Measurements from ENCODE around the gene MAGEA9B. TPM values are rescaled to one million over a fixed set of nuclear protein-coding genes. Genes with fewer than 3 reads are reported as not detected.

Gene MAGEA9B
- not detected in 2 replicates for total RNA-seq

GRCh38 chrX:149587359-149587758 lies at the start of gene MAGEA9B:
Gene MAGEA9B, minus strand, starts transcription at chrX:149587459. Its CDS starts 4,280 bp downstream, at chrX:149583179.

GRCh38 chrX:149631234-149632165 lies 44.2 kb upstream of the MAGEA9B start, which contains the start of gene TMEM185A:
Gene TMEM185A, minus strand, starts transcription at chrX:149631792. Its CDS starts 212 bp downstream, at chrX:149631580.

GRCh38 chrX:149595214-149595613 lies 8.0 kb upstream of the MAGEA9B start, which contains the start of gene HSFX2:
Gene HSFX2, minus strand, starts transcription at chrX:149595314. Its CDS starts 614 bp downstream, at chrX:149594700.

GRCh38 chrX:149549701-149550100 lies 37.6 kb downstream of the MAGEA9B start, which contains the start of gene HSFX3:
Gene HSFX3, minus strand, starts transcription at chrX:149549924. Its CDS starts 72 bp downstream, at chrX:149549852.

GRCh38 chrX:149540621-149541520 lies 46.4 kb downstream of the MAGEA9B start, which contains the start of gene EOLA1:
Gene EOLA1, plus strand, starts transcription at chrX:149541012. Its CDS starts 4,619 bp downstream, at chrX:149545631.

Other genes with a start within 250 kb of the MAGEA9B start
- gene IDS, start 82.2 kb downstream of the MAGEA9B start, total RNA-seq: 20.9 and 25.2 TPM in 2 replicates
- 11.3 and 14.6 TPM in 2 replicates for gene EOLA1, start 46.4 kb downstream of the MAGEA9B start, total RNA-seq
- not detected in 2 replicates for gene HSFX3, start 37.5 kb downstream of the MAGEA9B start, total RNA-seq
- gene HSFX2, start 7.9 kb upstream of the MAGEA9B start, total RNA-seq: 0.18 and 0.28 TPM in 2 replicates
- gene TMEM185A, start 44.3 kb upstream of the MAGEA9B start, total RNA-seq: 17.6 and 21.0 TPM in 2 replicates
- gene MAGEA11, start 124.6 kb upstream of the MAGEA9B start, total RNA-seq: not detected in 2 replicates
- gene HSFX1, start 186.6 kb upstream of the MAGEA9B start, total RNA-seq: 0.28 and 0.36 TPM in 2 replicates
- gene MAGEA9, start 194.5 kb upstream of the MAGEA9B start, total RNA-seq: not detected in 2 replicates

Data from endothelial cell of coronary artery (primary cell).